Mucosa of descending colon (tissue), 3 donors: ENCODE measurements around the gene KLHDC4. TPM values are rescaled to one million over a fixed set of nuclear protein-coding genes. Genes with fewer than 3 reads are reported as not detected.
A peak's percentile ranks its signal among the peaks of the same experiment; 100 is the strongest.
"Not testable (repeated sequence)": the region's sequence is repeated elsewhere in the genome, so short reads cannot be mapped to it uniquely, and the experiment has no call there.

ENCODE experiments used
- ATAC-seq: fragments of 200-7000 bp; cut with Tn5 transposase; one replicate; pipeline ENCODE4 v1.9.1; 2020; ENCODE audit warnings: mild to moderate bottlenecking, moderate library complexity
- DNase-seq, 3 donors: peaks; one replicate each; pipeline ENCODE4 v3.0.0-alpha.2; 2020
- H3K36me3 ChIP-seq: fragments of 200-600 bp; one replicate; pipeline ENCODE4 v1.8.0; 2021; ENCODE audit warnings: low read depth, mild to moderate bottlenecking
- H3K4me1 ChIP-seq: fragments of 200-600 bp; one replicate; pipeline ENCODE4 v1.8.0; 2021; ENCODE audit warnings: low read depth, mild to moderate bottlenecking
- H3K4me3 ChIP-seq: fragments of 200-600 bp; one replicate; pipeline ENCODE4 v1.8.0; 2021; ENCODE audit warnings: mild to moderate bottlenecking
- H3K9me3 ChIP-seq: fragments of 200-600 bp; one replicate; pipeline ENCODE4 v1.8.0; 2021; ENCODE audit warnings: mild to moderate bottlenecking
- intact Hi-C, 2 donors: fragments of 100-400 bp; cut with DNase I in 1 of 2; cut with micrococcal nuclease in 1 of 2; formaldehyde crosslinking; loops; one replicate each; pipeline versions ENCODE4 v1.11.0 to v1.11.1; 2022; cut with DNase I, micrococcal nuclease
- long read RNA-seq, 2 donors: library from polyadenylated mRNA; unstranded; transcript quantifications; one replicate each; pipeline ENCODE4 v2.0.0, GENCODE V29; 2019 to 2021
- total RNA-seq, 3 donors: library from RNA; stranded (reverse); fragmentation: NEBNext Ultra II Directional in 2 of 3; extraction: Animal tissue kit (Norgen Biotek cat#: 25700) in 2 of 3; gene quantifications; one replicate each; pipeline versions ENCODE4 v1.2.1 to v1.2.4, GENCODE V29; 2021 to 2023
- TF ChIP-seq, protein P1 (sequence below): fragments of 200-600 bp; IDR thresholded peaks from one replicate; pipeline ENCODE4 v1.8.0; 2022; ENCODE audit warnings: antibody characterized with exemption, mild to moderate bottlenecking
- donor health status: DM: no; HTN: no; CAD: no; lungs with moderate emphysema.
- donor health status: DM: no; HTN: no; CAD: no.
- donor health status: DM: no; HTN: yes; CAD: no.

Gene KLHDC4
- total RNA-seq = 10 to 100 TPM; 41.6 to 67.7 (median 46.4) TPM
- long read RNA-seq, donor 1, full-length matches to known transcripts = 12 of 22 reads
- long read RNA-seq, donor 1, partial matches to known transcripts = 2 of 22 reads
- long read RNA-seq, donor 1, other reads (novel, unspliced or antisense) = 8 of 22 reads
- long read RNA-seq, donor 2, transcript KLHDC4-201 (12 exons, 1,886 nt) = major isoform, 15 of 33 reads
- long read RNA-seq, donor 2, partial matches to known transcripts = 4 of 33 reads
- long read RNA-seq, donor 2, other reads (novel, unspliced or antisense) = 13 of 33 reads

- intact Hi-C loops = no loop called here
- H3K4me1 ChIP-seq = peaks cover 12% of the 10 kb centered on the region
- ATAC-seq (peak; percentile 85), DNase-seq (peak; percentile 94 to 96 (median 94))
- no peaks in the 10 kb centered on the region for H3K9me3 ChIP-seq
- TF ChIP-seq, protein P1, sequence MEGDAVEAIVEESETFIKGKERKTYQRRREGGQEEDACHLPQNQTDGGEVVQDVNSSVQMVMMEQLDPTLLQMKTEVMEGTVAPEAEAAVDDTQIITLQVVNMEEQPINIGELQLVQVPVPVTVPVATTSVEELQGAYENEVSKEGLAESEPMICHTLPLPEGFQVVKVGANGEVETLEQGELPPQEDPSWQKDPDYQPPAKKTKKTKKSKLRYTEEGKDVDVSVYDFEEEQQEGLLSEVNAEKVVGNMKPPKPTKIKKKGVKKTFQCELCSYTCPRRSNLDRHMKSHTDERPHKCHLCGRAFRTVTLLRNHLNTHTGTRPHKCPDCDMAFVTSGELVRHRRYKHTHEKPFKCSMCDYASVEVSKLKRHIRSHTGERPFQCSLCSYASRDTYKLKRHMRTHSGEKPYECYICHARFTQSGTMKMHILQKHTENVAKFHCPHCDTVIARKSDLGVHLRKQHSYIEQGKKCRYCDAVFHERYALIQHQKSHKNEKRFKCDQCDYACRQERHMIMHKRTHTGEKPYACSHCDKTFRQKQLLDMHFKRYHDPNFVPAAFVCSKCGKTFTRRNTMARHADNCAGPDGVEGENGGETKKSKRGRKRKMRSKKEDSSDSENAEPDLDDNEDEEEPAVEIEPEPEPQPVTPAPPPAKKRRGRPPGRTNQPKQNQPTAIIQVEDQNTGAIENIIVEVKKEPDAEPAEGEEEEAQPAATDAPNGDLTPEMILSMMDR = no peak
- no peaks in the 10 kb centered on the region for H3K36me3 ChIP-seq
- peak within 1 kb of the TSS; percentile 85 for H3K4me3 ChIP-seq
These were observed at the start of gene KLHDC4 for GRCh38 chr16:87765776-87766484. TSS of gene KLHDC4 (minus strand) at chr16:87765986. CDS start at chr16:87765890, 96 bp downstream.

- Histone ChIP-seq H3K4me1 (no peaks in the 10 kb centered on the region), H3K9me3 (peaks cover 18% of the 10 kb centered on the region), H3K4me3 (no peak overlapping the region), H3K36me3 (no peaks in the 10 kb centered on the region)
- intact Hi-C loops = no loop called here
- TF ChIP-seq, protein P1 = no peak
- no peak for ATAC-seq
- DNase-seq = no peak
These were observed 49.8 kb upstream of the KLHDC4 start for GRCh38 chr16:87815567-87815966.

DNA sequence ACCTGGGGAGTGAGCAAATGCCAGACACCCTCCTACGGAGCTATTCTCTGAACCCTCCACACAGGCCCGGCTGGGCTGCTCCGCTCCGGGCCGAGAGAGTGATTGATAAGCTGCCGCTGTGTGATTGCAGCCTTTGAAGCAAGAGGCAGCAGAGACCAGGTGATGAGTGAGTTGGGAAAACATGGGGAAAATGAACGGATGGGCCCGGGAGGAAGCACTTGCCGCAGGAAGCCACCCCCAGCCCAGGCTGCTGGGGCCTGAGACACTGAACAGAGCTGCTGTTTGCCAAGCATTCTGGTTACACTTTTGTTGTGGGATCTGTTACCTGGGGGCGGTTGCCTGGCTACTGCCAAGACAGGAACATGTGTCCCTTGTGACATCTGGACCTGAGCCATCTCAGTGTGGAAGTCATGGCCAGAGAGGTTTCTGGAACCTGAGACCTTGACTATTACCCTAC lies 46.4 kb upstream of the KLHDC4 start:
- Histone ChIP-seq H3K4me3 (no peak overlapping the region), H3K9me3 (peaks cover 9% of the 10 kb centered on the region), H3K4me1 (peaks cover 2% of the 10 kb centered on the region), H3K36me3 (no peaks in the 10 kb centered on the region)
- no peak for ATAC-seq
- TF ChIP-seq, protein P1 = no peak
- intact Hi-C loops = no loop called here
- DNase-seq = no peak

DNA sequence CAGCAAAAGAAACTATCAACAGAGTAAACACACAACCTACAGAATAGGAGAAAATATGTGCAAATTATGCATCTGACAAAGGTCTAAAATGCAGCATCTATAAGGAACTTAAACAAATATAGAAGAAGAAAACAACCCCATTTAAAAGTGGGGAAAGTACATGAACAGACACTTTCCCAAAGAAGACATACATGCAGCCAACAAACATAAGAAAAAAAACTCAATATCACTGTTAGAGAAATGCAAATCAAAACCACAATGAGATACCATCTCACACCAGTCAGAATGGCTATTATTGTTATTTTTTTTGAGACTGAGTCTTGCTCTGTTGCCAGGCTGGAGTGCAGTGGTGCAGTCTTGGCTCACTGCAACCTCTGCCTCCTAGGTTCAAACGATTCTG lies 45.7 kb upstream of the KLHDC4 start:
- H3K36me3 ChIP-seq, ATAC-seq, H3K4me3 ChIP-seq, H3K9me3 ChIP-seq, DNase-seq, intact Hi-C loops: not testable (repeated sequence)
- H3K4me1 ChIP-seq = peaks cover 10% of the 10 kb centered on the region

DNA sequence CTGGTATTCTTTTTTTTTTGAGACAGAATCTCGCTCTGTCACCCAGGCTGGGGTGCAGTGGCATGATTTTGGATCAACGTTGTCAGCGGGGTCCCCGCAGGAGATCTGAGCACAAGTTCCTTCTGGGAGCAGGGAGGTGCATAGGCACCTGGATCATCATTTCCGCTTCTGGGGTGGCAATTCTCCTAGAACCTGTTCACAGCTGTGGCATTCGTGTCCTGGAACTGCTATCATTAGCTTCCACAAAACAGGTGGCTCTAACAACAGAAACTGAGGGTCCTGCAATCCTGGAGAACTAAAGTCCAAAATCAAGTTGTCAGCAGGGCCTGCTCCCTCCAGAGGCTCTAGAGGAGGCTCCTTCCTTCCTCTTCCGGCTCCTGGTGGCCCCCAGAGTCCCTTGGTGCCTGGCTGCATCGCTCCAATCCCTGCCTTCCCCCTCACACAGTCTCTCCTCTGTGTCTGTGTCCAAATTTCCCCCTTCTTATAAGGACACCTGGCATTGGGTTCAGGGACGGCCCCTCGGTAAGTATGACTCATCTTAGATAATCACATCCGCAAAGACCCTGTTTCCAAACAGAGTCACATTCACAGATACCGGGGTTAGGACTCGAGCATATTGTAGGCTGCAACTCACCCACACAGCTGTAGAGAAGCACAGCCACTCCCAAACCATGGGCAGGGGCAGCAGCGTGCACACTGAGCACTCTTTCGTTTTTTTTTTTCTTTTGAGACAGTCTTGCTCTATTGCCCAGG lies 43.5 kb upstream of the KLHDC4 start:
- intact Hi-C loops = no loop called here
- DNase-seq = no peak

More for the DNA sequence above, 43.5 kb upstream of the KLHDC4 start:
- ATAC-seq = no peak
- no peak overlapping the region for H3K4me3 ChIP-seq
- H3K36me3 ChIP-seq = no peaks in the 10 kb centered on the region
- no peaks in the 10 kb centered on the region for H3K9me3 ChIP-seq
- TF ChIP-seq, protein P1 = no peak
- H3K4me1 ChIP-seq = peaks cover 15% of the 10 kb centered on the region
